NCI-H2196 (cell line): Measurements from ENCODE around the gene CPEB3.

ENCODE experiments used
- DNase-seq: peaks from one replicate; lab custom pipeline; 2025; ENCODE audit not compliant: unreplicated experiment; lab: John Stamatoyannopoulos, UW

Gene CPEB3

GRCh38 chr10:92110039-92110794 lies 180.7 kb downstream of the CPEB3 start:
- no peak for DNase-seq

DNA sequence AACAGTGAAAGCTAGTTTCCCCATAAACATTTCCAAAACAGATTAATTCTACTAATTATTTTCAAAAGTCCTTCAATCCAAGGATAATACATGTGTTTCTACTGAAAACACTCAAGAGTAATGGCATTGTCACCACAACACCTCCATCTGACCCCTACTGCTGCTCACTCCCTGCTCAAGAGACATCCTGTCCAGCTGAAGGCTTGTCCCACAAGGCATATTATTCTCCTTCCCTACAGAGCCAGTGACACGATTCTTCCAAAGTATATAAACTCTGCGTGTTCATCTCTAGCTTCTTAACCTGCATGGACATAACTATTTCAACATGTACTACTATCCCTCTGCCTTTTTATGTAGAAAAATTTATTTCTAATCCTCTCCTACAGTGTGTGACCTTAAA lies 182.1 kb downstream of the CPEB3 start:
- no peak for DNase-seq

DNA sequence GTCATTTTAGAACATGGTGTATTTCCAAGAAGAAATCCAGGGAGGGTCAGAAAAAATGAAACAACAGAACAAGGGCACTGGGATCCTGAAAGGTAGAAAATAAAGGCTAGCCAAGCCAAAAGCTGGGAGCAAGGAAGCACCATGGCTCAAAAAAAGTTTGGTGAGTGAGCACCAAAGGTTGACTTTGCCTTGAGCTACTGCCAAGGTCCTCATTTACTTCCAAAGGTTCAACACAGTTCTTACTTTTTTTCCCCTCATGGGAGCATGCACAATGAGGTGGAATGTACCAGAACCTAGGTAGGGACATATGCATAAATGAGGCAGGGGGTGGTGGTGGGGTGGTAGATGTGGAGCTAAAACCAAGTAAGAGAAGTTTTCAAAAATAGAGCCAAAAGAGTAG lies 182.8 kb downstream of the CPEB3 start:
- DNase-seq: no peak

GRCh38 chr10:92103376-92104090 lies 187.3 kb downstream of the CPEB3 start:
- DNase-seq: no peak

GRCh38 chr10:92102601-92103213 lies 188.2 kb downstream of the CPEB3 start:
- DNase-seq: no peak

GRCh38 chr10:92094960-92095359 lies 195.9 kb downstream of the CPEB3 start:
- no peak for DNase-seq

DNA sequence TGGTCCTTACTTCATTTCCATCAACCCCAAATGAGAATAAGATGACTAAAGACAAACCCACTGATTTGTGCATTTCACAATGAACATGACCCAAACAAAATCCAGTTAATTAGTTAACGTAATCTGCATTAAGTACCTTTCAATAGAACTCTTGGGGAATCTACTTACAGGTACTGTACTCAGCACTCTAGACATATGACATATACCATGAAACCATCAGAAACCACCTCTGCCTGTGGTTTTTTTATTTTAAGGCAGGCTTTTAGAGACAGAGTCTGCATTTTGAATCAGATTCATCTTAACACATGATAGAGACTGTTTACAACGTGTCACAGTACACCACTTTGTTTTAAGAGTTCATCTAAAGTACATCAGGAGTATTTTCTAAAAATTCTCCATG lies 198.9 kb downstream of the CPEB3 start:
- no peak for DNase-seq

GRCh38 chr10:92087750-92088395 lies 203.0 kb downstream of the CPEB3 start:
- peak; percentile 64 for DNase-seq

GRCh38 chr10:92082583-92083280 lies 208.1 kb downstream of the CPEB3 start:
- DNase-seq: no peak

DNA sequence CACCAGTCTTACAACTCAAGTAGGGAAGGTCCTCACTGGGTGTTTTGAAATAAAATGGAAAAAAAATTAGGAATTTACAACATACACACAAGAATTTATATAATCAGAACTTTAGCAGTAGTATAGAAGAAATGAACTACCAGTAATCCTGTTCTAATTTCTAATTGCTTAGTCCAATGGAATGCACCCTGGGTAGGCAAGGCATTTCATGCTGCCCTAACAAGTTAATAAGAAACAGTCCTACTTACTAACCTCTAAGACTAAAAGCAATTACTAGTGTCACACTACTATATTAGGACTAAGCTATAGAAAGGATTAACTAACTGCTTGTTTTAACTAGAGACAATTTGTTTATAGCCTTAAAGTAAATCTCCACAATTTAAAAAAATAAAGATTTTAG lies 209.2 kb downstream of the CPEB3 start:
- no peak for DNase-seq

- DNase-seq: no peak
Observed at GRCh38 chr10:92080244-92080643, 210.6 kb downstream of the CPEB3 start.

- no peak for DNase-seq
Observed at GRCh38 chr10:92079003-92079402, 211.9 kb downstream of the CPEB3 start.

GRCh38 chr10:92076722-92077121 lies 214.2 kb downstream of the CPEB3 start:
- no peak for DNase-seq

GRCh38 chr10:92075829-92076228 lies 215.0 kb downstream of the CPEB3 start:
- DNase-seq: no peak

DNA sequence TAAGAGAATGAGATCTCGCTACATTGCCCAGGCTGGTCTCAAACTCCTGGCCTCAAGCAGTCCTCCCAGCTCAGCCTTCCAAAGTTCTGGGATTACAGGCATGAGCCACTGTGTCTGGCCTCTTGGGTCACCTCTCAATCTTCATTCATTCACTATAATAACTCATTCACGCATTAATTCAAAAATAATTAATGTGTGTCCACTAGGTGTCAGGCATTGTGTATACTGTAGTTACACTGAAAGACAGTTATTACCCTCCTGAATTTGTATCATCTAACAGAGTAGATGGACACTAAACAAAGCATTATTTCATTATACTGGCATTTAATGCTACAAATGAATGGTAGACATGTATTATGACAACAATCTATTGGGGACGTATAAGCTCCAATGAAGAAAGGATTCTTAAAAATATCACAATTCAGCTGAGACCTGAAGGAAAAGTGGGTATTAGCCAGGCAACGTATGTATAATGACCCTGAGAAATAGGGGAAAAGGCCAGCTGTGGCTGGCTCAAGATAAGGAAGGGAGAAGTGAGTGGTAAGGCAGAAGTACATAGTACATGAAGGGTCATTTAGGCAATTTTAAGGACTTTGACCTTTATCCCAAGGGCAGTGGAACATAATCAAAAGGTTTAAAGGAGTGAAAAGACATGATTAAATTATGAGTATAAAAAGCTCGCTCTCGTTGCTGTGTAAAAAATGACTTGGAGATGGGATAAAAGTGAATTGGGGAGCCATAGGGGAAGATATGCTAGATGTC lies 216.6 kb downstream of the CPEB3 start:
- no peak for DNase-seq

DNA sequence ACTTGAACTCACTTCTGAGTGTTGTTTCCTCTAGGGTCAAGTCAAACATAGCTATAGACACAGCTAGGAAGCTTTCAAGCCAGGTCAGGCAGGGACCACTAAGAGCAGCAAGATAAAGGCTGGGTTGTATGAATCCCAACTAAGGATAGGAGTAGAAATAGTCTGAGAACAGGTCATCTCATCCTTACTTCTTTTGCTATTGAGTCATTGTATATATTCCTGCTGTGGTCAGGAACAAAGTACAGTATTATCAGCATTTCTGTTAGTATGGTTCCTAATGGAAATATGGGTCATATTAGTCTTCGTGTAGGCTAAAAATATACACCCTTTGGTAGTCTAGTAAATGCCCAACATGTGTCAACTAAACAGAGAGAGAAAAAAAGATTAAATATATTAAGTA lies 222.0 kb downstream of the CPEB3 start:
- DNase-seq: no peak

GRCh38 chr10:92066386-92066785 lies 224.5 kb downstream of the CPEB3 start:
- DNase-seq: no peak

DNA sequence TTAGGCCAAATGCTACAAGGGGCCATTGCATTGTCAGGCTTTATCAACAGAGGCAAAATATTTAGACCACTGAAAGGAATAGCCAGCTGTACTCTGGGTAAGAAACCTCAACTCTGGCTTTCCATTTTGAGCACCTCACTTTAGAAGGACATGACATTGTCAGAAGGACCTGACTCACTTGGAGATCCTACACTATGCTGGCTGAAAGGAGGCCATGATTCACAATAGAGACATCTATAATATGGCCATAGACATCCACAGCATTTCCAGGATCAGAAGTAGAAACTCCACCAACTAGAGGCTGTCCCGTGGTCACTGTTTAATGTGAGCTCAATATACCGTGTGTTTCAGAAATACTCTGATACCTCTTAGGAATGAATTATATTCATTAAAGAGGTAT lies 226.4 kb downstream of the CPEB3 start:
- no peak for DNase-seq

DNA sequence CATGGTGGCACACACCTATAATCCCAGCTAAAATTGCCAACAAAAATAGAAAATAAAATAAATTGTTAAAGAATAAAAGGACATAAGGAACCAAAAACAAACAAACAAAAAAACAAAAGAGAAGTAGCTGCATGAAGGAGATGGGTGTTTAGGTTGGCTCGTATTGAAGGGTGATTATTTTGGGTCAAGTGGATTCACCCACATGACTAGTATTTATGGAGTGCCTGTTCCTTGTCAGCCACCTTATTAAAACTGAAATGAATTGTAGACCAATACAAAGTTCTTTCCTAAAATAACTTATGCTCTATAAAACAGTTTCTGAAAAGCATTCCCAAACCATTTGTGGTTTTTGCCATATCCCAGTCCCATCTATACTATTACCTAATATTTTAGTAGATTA lies 228.6 kb downstream of the CPEB3 start:
- DNase-seq: no peak

DNA sequence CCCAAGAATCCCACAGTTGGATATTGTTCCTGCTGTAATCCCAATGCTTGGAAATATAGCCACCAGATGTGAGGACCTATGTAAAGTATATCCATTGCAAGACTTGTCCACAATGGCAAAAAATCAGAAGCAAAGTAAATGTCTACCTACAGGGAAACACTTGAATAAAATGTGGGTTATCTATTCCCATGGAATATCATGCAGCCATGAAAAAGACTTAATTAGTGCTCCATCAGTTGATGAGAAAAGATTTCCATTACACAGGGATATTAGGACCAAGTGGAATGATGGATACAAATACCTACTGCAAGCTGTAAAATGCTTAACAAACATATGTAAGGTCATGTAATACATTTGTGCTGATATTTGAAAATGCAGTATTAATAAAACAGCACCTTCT lies 236.1 kb downstream of the CPEB3 start:
- no peak for DNase-seq
